K562 (cell line): ENCODE measurements around the gene IQGAP3. TPM values are rescaled to one million over a fixed set of nuclear protein-coding genes. Genes with fewer than 3 reads are reported as not detected.

Source experiments
- CBX2 ChIP-seq: fragments of 200-600 bp; sonication (generic); IDR thresholded peaks from one replicate; pipeline ENCODE4 v1.6.1; 2012; ENCODE audit warnings: mild to moderate bottlenecking, low read length, inconsistent platforms; ENCODE audit not compliant: insufficient read depth, poor library complexity, severe bottlenecking
- E4F1 ChIP-seq: fragments of 250-450 bp; sonication (Bioruptor Pico); IDR thresholded peaks from 2 replicates; pipeline ENCODE4 v1.5.0; 2021; ENCODE audit warnings: mild to moderate bottlenecking, borderline replicate concordance
- EHMT2 ChIP-seq: fragments of 450-650 bp; IDR thresholded peaks from 2 replicates; pipeline ENCODE4 v1.6.1; 2018; ENCODE audit warnings: antibody characterized with exemption
- EZH2 ChIP-seq: IDR thresholded peaks from 2 replicates; pipeline ENCODE4 v1.6.1; 2012; ENCODE audit warnings: low read depth, mild to moderate bottlenecking, inconsistent platforms, low read length, borderline replicate concordance
- FOSL1 ChIP-seq: fragments of 200-800 bp; sonication (Bioruptor generic); conservative IDR thresholded peaks from 2 replicates; pipeline ENCODE4 v1.6.1; 2016; ENCODE audit warnings: missing genetic modification characterization, missing compliant biosample characterization
- GTF2B ChIP-seq: IDR thresholded peaks from 2 replicates; pipeline ENCODE4 v1.6.1; 2011; ENCODE audit not compliant: insufficient read length; ENCODE audit errors: extremely low read depth
- HMG20A ChIP-seq: fragments of 450-650 bp; formaldehyde crosslinking; conservative IDR thresholded peaks from 2 replicates; pipeline ENCODE4 v1.4.0; 2020; ENCODE audit warnings: mild to moderate bottlenecking, mixed read lengths
- KAT8 ChIP-seq: fragments of 450-650 bp; IDR thresholded peaks from 2 replicates; pipeline ENCODE4 v1.6.1; 2016; ENCODE audit warnings: low read depth, mild to moderate bottlenecking
- NR2F6 ChIP-seq: fragments of 450-650 bp; formaldehyde crosslinking; IDR thresholded peaks from 2 replicates; pipeline ENCODE4 v1.4.0; 2020; ENCODE audit warnings: mild to moderate bottlenecking
- POLR2A ChIP-seq: fragments of 450-650 bp; conservative IDR thresholded peaks from 2 replicates; pipeline ENCODE4 v1.6.1; 2016
- RUNX1 ChIP-seq: sonication (generic); IDR thresholded peaks from 2 replicates; pipeline ENCODE4 v1.6.1; 2016; ENCODE audit warnings: antibody characterized with exemption, low read depth
- SLC30A9 ChIP-seq: fragments of 250-450 bp; sonication (Bioruptor Pico); IDR thresholded peaks from 2 replicates; pipeline ENCODE4 v1.8.0; 2022; ENCODE audit warnings: mild to moderate bottlenecking, moderate library complexity
- SRSF9 ChIP-seq: fragments of 200-400 bp; formaldehyde crosslinking; IDR thresholded peaks from 2 replicates; pipeline ENCODE4 v1.6.1; 2017; ENCODE audit warnings: low read depth, low read length, borderline replicate concordance
- STAG1 ChIP-seq: sonication (generic); formaldehyde crosslinking; IDR thresholded peaks from 2 replicates; pipeline ENCODE4 v1.5.0; 2020; ENCODE audit warnings: missing genetic modification reagents, borderline replicate concordance
- TFAP4 ChIP-seq: sonication (generic); formaldehyde crosslinking; IDR thresholded peaks from 2 replicates; pipeline ENCODE4 v1.8.0; 2022; ENCODE audit warnings: missing genetic modification reagents, mild to moderate bottlenecking, moderate library complexity, borderline replicate concordance
- TGIF2 ChIP-seq: sonication (generic); formaldehyde crosslinking; IDR thresholded peaks from 2 replicates; pipeline ENCODE4 v1.8.1; 2022; ENCODE audit warnings: mild to moderate bottlenecking, missing genetic modification reagents, moderate library complexity
- ZNF134 ChIP-seq: fragments of 250-450 bp; sonication (Bioruptor Pico); conservative IDR thresholded peaks from 2 replicates; pipeline ENCODE4 v1.4.0; 2020
- ZNF316 ChIP-seq: fragments of 450-650 bp; IDR thresholded peaks from 2 replicates; pipeline ENCODE4 v1.6.1; 2016
- ZNF324 ChIP-seq: fragments of 250-450 bp; sonication (Bioruptor Pico); IDR thresholded peaks from 2 replicates; pipeline ENCODE4 v1.4.0; 2020; ENCODE audit warnings: mild to moderate bottlenecking
- ZNF384 ChIP-seq: IDR thresholded peaks from 2 replicates; pipeline ENCODE4 v1.6.1; 2012; ENCODE audit warnings: low read depth, low read length, improper control_type of control experiment
- ZNF408 ChIP-seq: fragments of 250-450 bp; sonication (Bioruptor Pico); IDR thresholded peaks from 2 replicates; pipeline ENCODE4 v1.4.0; 2020; ENCODE audit warnings: low read depth, mild to moderate bottlenecking, moderate library complexity
- polyA plus RNA-seq, 8 experiments: library from polyadenylated mRNA; depleted of rRNA in 4 of 8; stranded (reverse) in 5 of 8; unstranded in 3 of 8; fragments of >200 nt; fragmentation: Nextera tagmentation in 2 of 8; fragmentation: Illumina TruSeq in 1 of 8; extraction: Ambion mirVana in 2 of 8; extraction: Trizol in 1 of 8; gene quantifications; 2 replicates each; pipeline versions ENCODE4 v1.2.1 to v1.2.3, GENCODE V29; 2011 to 2014; ENCODE audit warnings: inconsistent platforms in 1 of 8, missing spikeins in 1 of 8
- total RNA-seq, 7 experiments: library from RNA; depleted of rRNA in 6 of 7; stranded (reverse); fragments of >200 nt in 6 of 7; fragmentation: Illumina TruSeq in 2 of 7; extraction: Trizol in 2 of 7; gene quantifications; 2 replicates each; pipeline versions ENCODE4 v1.2.1 to v1.2.3, GENCODE V29; 2011 to 2021; ENCODE audit warnings: low replicate concordance in 1 of 7
- TF ChIP-seq, protein P1 (sequence below), 3 experiments: fragments of 200-800 bp in 1 of 3; sonication (Bioruptor generic) in 1 of 3; sonication (generic) in 1 of 3; formaldehyde crosslinking in 1 of 3; IDR thresholded peaks; 2 replicates each; pipeline versions ENCODE4 v1.6.1 to v1.8.0; 2016 to 2022; ENCODE audit warnings: mild to moderate bottlenecking in 2 of 3, missing compliant biosample characterization in 2 of 3, missing genetic modification characterization in 2 of 3, missing genetic modification reagents in 1 of 3
- TF ChIP-seq, protein P2 (sequence below): fragments of 450-650 bp; formaldehyde crosslinking; IDR thresholded peaks from 2 replicates; pipeline ENCODE4 v1.4.0; 2022; ENCODE audit warnings: missing genetic modification characterization

Gene IQGAP3
- total and polyA plus RNA-seq, 9 of the 15 experiments (the other 6 are each of a cell fraction or from before 2014, with no cell fraction given) = 1.4 to 16.6 (median 11.9) TPM

- TF ChIP-seq SLC30A9 = no peak
- TF ChIP-seq TGIF2 (CRISPR knock-in tag) = no peak
- TF ChIP-seq HMG20A = no peak
- TF ChIP-seq ZNF316 = no peak; the same call in 1 of the 2 replicates
- no peak for TF ChIP-seq CBX2
- TF ChIP-seq POLR2A = no peak
- no peak for TF ChIP-seq GTF2B
- no peak for TF ChIP-seq KAT8
- no peak for TF ChIP-seq ZNF134
- no peak for TF ChIP-seq E4F1 (CRISPR knock-in tag)
- peak; percentile 71 for TF ChIP-seq FOSL1 (tag)
- TF ChIP-seq EZH2 = no peak
- no peak for TF ChIP-seq SRSF9
- no peak for TF ChIP-seq STAG1 (CRISPR knock-in tag)
- TF ChIP-seq NR2F6 (CRISPR knock-in tag) = no peak
- TF ChIP-seq ZNF408 (CRISPR knock-in tag) = no peak
- TF ChIP-seq, protein P1, sequence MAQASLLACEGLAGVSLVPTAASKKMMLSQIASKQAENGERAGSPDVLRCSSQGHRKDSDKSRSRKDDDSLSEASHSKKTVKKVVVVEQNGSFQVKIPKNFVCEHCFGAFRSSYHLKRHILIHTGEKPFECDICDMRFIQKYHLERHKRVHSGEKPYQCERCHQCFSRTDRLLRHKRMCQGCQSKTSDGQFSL (CRISPR knock-in tag; IDR thresholded peaks at IDR 0.05) = no peak
- TF ChIP-seq, protein P1 (tag; IDR thresholded peaks at IDR 0.05) = no peak
- TF ChIP-seq EHMT2 = no peak
- no peak for TF ChIP-seq ZNF384
- TF ChIP-seq, protein P2, sequence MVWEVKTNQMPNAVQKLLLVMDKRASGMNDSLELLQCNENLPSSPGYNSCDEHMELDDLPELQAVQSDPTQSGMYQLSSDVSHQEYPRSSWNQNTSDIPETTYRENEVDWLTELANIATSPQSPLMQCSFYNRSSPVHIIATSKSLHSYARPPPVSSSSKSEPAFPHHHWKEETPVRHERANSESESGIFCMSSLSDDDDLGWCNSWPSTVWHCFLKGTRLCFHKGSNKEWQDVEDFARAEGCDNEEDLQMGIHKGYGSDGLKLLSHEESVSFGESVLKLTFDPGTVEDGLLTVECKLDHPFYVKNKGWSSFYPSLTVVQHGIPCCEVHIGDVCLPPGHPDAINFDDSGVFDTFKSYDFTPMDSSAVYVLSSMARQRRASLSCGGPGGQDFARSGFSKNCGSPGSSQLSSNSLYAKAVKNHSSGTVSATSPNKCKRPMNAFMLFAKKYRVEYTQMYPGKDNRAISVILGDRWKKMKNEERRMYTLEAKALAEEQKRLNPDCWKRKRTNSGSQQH = no peak
- TF ChIP-seq TFAP4 (CRISPR knock-in tag) = no peak
- no peak for TF ChIP-seq RUNX1
- TF ChIP-seq ZNF324 (CRISPR knock-in tag) = no peak
Measured at GRCh38 chr1:156502894-156503697, 69.3 kb downstream of the IQGAP3 start (continued).
